ENCODE measurements around the gene SPEG. TPM values are rescaled to one million over a fixed set of nuclear protein-coding genes. Genes with fewer than 3 reads are reported as not detected.
"Not testable (repeated sequence)": the region's sequence is repeated elsewhere in the genome, so short reads cannot be mapped to it uniquely, and the experiment has no call there.

The SPEG gene
- 14.2 TPM for total RNA-seq

GRCh38 chr2:219434718-219435525 lies at the start of gene SPEG:
Gene SPEG (plus strand): TSS chr2:219434843. CDS start chr2:219434978, 135 bp downstream.
- DNase-seq, result no peak

- no peak for DNase-seq
Measured at GRCh38 chr2:219384859-219385258, 49.8 kb upstream of the SPEG start.

GRCh38 chr2:219385958-219386520 lies 48.6 kb upstream of the SPEG start:
- no peak for DNase-seq

DNA sequence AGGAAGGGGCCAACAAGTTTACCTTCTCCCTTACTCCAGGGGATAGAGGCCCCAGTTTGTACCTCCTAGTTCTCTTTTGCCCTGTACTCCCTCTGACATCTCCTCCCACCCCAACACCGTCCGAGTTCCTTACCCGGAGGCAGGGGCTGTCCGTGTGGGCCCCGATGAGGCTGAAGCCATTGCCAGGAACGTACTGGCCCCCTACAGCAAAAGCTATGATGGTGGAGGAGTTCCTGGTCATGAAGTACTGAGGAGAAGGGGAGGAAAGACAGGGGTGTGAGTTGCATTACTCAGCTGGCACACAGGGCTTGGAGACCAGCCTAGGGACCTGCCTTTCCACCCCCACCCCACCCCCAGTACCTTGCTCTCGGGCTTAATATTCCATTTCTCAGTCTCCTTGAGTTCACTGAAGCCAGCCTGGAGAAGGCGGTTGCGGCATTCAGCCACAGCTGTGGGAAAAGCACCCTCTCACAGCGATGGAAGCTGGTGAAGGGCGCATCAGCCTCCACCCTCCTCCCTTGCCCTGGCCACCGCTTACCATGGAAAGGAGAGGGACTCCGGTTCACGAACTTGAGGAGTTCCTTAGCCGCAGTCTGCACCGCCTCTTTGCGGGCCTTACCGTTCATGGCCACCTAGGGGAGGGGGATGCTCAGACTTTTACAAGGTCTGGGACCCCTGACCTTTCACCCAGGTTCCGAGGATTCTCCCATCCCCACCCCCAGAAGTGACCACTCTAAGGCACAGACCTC lies 47.9 kb upstream of the SPEG start:
- DNase-seq, result no peak

- DNase-seq, result peak; percentile 99
Measured at GRCh38 chr2:219387306-219388120, 47.1 kb upstream of the SPEG start, which contains the start of gene DNPEP. Gene DNPEP (minus strand): TSS chr2:219387912. CDS start chr2:219387794, 118 bp downstream.

- DNase-seq, result peak; percentile 99
Measured at GRCh38 chr2:219388121-219388906, 46.3 kb upstream of the SPEG start.

DNA sequence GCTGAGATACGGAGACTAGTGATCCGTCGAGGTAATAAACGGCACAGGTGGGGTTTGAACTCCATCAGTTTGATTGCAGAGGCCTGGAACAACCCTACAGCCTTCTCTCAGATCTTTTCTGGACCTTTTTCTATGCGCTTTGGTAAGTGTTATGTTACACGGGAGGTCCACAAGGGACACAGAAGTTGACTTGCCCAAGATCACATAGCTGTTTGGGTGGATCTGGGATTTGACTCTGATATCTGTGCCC lies 45.8 kb upstream of the SPEG start:
- no peak for DNase-seq

DNA sequence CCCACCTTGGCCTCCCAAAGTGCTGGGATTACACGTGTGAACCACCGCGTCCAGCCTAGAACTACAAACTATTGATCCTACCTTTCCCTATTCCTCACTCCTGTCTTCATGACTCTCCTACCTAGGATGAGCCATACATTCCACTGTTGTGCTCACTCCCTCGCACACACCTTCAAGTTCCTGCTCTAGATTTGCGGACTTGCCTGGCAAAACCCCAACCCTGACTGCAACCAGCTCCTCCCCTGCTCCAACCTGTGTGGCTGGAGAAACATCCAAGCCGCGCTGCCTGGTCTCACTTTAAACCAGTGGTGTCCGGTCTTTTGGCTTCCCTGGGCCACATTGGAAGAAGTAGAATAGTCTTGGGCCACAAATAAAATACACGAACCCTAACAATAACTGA lies 41.9 kb upstream of the SPEG start:
- no peak for DNase-seq

DNA sequence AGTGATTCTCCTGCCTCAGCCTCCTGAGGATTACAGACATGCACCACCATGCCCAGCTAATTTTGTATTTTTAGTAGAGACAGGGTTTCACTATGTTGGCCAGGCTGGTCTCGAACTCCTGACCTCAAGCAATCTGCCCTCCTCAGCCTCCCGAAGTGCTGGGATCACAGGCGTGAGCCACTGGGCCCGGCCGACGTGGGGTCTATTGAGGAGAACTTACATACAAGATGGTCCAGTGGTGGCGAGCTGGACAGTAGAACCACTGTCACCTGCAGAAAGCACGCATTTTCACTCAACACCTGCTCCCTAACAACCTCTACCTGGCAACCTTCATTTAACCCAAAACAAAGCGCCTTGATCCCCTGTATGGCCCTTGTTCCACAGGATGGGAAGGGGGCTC lies 39.6 kb upstream of the SPEG start:
- DNase-seq, result not testable (repeated sequence)

- DNase-seq, result no peak
Measured at GRCh38 chr2:219395609-219396008, 39.0 kb upstream of the SPEG start.

DNA sequence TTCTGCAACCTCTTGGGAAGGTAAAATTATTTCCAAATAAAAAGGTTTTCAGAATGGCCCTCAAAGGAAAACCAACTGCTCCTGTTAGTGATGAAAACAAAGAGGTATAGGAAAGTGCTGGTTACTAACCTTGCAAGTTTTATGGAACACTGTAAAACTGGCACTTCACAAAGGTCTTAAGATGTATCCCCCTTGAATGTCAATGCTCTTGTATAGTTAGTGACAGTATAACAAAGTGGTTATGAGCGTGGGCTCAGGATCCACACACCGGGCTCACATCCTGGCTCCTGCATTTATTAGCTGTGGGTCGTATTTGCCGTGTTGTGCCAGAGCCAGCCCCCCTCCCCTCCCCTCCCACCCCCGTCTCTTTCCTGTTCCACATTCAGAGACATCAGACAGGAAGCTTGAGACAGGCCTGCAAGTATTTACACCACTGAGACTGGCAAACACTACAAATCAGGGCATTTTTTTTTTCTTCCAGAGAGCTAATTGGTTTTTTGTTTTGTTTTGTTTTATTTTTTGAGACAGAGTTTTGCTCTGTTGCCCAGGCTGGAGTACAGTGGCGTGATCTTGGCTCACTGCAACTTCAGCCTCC lies 37.7 kb upstream of the SPEG start:
- DNase-seq, result no peak

DNA sequence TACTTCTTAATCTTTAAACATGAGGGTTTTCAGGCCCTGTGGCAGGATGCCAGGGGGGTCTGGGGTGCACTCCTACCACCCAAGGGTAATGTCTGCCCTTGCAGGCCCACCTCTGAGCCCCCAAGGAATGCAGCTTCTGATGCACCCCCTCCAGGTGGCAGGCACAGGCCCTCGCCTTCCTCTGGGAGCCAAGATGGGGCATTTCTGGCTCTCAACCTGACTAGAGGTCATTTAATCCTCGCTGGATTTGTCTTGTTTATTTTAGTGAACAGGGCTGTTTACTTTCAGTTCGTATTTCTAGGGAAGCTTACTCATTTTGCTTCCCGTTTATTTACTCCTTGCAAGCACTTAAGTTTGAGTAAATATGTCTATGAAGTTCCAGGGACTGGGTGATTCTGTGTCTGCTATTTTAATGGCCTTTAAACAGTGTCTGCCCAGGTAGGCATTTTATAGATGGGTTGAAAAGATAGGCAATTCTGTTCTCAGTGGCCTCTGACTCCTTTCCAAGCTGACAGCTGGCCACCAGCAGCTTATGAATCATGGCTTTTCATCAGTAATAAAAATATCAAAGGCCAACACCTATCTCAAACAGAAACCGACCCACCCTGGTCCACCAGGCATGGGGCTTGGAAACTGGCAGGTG lies 35.8 kb upstream of the SPEG start:
- DNase-seq, result no peak

GRCh38 chr2:219399716-219400478 lies 34.7 kb upstream of the SPEG start:
- DNase-seq, result no peak

DNA sequence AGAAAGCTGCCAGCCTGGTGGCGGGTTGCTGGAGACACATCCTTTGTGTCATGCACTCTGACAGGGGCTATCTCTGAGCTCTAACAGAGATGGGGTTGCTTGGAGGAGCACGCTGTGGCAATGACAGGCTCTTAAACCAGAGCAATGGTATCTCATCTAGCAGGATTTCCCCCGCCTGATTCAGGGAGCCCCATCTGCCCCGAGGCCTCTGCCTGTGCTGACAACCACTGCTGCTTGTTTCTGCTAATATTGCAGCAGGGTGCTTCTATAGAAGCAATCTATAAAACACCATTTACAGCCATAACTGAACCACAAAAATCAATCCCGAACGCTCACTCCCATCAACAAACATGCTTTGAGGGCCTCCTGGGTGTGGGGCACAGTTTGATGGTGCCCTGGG lies 34.1 kb upstream of the SPEG start:
- no peak for DNase-seq

- DNase-seq, result no peak
Measured at GRCh38 chr2:219401606-219402005, 33.0 kb upstream of the SPEG start.

DNA sequence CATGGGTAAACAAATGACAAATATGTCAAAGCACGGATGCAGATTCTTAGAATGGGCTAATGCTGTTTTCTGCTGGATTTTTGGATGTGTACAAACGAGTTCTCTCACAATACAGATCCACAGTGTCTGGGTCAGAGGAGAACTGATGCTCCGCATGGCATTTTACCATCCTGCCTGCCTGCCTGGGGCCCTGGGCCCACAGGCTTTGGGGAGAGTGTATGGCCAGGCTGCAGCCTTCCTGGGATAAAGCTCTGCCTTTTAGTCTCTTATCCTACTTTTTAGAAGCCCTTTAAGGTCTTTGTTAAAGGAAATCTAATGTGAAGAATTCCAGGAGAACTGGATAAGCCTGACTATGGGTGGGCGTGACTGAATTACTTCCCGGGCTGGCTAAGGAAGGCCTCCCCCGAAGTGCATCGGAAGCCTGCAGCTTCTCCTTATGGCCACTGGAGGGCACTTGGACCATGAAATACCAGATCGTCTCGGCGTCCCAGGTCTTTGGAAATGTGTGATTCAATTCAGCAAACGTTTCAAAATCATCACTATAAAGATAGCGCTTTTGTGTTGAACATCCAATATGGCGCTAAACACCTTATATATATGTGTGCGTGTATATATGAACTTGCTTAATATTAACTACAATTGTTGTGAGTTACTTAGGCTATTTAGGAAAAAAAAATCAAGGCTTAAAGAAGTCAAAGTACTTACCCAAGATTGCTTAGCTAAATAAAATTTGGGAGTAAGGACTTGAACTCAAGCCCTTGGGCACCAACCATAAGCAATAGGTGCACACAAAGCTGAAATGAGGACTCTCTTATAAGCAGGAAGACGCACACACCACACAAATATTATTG lies 31.8 kb upstream of the SPEG start:
- DNase-seq, result peak; percentile 50

GRCh38 chr2:219403861-219404260 lies 30.8 kb upstream of the SPEG start:
- no peak for DNase-seq

- no peak for DNase-seq
Measured at GRCh38 chr2:219404291-219404910, 30.2 kb upstream of the SPEG start.

DNA sequence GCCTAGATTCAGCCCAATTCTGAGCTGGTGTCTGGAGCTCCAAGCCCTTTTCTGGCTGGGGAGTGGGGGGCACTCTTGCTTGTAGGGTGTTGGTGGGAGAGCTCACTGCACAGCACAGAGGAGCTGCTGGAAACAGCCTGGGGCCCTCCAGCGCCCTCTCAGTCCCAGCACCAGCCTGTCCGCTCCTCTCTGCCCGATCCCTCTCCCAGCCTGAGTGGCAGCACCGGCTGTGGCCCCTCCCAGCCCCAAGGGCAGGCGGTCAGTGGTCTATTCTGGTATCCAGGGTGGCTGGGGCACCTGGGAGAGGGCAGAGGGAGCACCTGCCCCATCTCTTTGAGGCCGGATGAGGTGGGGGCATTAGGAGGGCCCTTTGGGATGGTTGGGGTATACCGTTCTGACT lies 29.7 kb upstream of the SPEG start:
- DNase-seq, result no peak

All from occipital lobe (tissue), 2 donors.